Fibroblast of the conjunctiva (primary cell): ENCODE results near the gene SIMC1.

ENCODE experiments used
- DNase-seq: peaks from one replicate; pipeline ENCODE4 v3.0.0-alpha.2; 2010; ENCODE audit warnings: low read depth

The SIMC1 gene

GRCh38 chr5:176317534-176318374 is 79.5 kb downstream of the SIMC1 start:
- no peak for DNase-seq

- peak; percentile 3 for DNase-seq
These were observed 81.8 kb downstream of the SIMC1 start for GRCh38 chr5:176319827-176320554.

DNA sequence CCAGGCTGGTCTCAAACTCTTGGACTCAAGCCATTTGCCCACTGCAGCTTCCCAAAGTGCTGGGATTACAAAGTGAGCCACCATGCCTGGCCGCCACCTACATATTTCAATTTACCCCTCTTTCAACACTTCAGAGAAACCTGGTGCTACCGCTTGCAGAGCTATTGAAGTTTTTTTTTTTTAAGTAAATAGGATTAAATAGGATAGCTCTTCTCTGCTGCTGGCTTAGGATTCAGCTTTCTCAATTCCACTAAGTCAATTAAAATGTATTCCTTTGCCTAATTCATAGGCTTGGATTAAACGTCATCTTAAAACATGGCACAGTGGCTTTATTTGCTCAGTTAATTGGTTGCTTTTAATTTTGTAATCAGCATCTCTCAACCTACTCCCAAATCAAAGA is 82.4 kb downstream of the SIMC1 start:
- DNase-seq: no peak

DNA sequence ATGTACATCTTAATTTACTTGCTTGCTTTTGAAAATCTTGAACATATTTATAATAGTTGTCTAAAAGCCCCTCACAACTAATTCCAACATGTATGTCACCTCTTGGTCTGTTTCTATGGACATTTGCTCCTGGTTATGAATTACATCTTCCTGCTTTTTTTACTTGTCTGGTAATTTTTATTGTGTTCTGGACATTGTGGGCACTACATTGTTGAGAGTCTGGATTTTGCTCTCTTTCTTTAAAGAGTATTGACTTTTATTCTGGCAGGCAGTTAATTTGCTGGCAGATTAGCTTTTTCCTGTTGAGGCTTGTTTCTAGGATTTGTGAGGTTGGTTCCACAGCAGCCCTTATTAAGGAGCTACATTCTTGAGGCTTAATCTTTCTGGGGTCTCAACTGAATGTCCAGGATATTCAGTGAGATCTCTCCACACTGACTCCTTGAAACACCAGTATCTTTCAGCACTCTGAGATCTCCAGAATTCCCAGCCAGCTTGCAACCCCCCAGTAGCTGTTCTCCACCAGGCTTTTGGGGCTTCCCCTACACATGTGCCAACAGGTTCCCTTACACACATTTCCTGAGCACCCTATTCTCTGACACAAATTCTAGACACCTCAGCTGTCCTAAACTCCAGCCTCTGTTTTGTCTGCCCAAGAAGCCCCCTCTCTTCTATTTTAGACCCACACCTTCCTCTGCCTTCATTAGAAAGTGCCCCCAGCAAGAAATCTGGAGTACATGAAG is 96.0 kb downstream of the SIMC1 start:
- DNase-seq: no peak

DNA sequence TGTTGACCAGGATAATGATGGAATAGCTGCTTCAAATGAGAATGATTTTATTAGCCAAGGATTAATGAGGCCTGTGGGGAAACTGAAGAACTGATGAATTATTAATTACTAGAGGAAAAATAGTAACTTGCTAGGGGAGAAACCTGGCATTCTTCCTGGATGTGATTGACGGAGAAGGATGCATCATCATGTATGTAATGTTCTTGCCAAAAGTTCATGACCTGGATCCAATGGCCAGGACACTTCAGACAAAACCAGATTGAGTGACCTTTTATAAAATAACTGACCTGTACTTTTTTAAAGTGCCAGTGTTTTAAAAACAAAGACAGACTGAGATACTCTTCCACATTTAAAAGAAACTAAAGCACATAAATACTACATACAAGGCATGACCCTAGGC is 99.7 kb downstream of the SIMC1 start:
- DNase-seq: no peak

- no peak for DNase-seq
These were observed 101.1 kb downstream of the SIMC1 start for GRCh38 chr5:176339304-176339703.

DNA sequence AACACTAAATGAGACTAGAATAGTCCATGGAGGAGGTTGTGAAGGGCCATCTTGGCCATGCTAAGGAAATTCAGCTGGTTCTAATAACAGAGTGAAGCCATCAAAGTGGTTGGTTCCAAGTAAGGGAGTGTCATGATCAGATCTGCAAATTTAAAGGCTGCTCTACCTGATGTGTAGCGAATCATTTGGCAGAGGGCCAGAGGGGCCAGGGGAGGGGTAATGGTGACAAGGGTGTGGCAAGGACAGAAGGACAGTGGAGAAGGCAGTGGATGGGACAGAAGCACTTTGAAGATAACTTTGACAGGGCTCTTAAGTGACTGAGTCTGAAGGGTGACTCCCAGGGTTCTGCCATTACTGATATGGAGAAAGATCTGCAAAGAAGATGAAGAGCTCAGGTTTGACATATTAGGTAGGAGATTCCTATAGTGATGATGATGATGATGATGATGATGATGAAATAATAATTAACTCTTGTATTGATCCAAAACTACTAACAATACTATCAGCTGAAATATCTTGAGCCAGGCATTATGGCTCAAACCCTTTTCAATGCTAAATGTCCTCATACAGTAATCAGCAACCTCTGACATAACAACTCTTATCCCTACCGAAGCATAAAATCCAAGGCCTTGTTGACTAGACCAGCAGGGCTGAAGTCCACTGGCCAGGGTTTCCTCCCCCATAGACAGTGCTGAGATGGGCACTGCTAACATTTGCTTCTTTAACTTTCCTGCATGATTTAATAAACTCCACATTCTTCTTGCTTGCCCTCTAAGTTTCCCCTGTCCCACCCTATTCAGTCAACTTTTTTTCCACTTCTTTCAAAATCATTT is 103.3 kb downstream of the SIMC1 start:
- DNase-seq: no peak

DNA sequence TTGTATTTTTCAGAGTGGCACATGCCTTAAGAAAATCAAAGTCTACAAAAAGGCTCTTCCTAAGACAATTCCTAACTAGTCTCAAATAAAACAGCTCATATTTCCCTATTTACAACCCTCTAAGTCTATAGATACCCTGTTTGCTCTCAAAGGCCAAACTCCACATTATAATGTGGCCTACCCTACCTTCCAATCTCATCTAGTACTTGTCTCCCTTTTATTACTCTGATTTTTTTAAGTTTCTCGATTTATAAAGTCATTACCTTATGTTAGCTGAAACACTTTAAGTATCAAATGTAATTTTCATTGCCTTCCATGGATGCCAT is 103.9 kb downstream of the SIMC1 start:
- DNase-seq: no peak

GRCh38 chr5:176342766-176343458 is 104.7 kb downstream of the SIMC1 start:
- no peak for DNase-seq

DNA sequence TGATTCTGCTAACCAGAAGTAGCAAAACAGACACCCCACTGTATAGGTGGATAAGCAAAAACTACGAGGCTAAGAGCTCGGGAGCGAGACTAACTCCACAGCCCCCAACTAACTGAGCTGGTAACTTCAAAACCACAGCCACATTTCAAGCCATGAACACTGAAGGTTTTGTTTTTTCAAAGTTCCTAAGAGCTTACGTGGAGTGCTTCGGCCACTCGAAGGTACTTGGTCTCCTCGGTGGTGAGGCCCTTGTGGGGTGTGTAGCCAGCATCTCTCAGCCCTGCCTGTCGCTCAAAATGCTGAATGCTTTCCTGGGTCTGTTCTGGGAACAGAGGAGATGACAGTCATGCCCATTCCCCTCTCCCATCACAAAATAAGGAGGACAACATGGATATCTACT is 112.2 kb downstream of the SIMC1 start:
- no peak for DNase-seq

- no peak for DNase-seq
These were observed 114.1 kb downstream of the SIMC1 start for GRCh38 chr5:176352116-176352878.

DNA sequence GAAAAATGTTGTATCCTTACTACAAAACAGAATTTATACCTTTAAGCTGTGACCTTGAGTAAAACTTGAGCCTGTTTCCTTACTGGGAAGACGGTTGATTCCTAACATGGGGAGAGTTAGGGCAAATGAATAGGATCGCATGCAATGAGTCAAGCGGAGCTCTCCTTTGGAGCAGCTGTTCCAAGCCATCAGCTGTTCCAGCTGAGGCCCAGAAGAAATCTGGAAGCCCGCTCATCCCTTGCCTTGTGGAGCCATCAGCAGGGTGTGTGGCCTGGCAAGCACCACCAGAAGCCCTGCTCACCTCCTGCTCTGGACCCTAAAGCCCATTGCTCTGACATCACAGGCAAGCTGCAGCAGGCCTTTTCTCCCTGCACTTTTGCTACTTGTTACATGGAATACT is 115.3 kb downstream of the SIMC1 start:
- DNase-seq: no peak

- DNase-seq: no peak
These were observed 117.4 kb downstream of the SIMC1 start for GRCh38 chr5:176355400-176356178.

GRCh38 chr5:176356179-176356566 is 117.9 kb downstream of the SIMC1 start:
- DNase-seq: no peak

DNA sequence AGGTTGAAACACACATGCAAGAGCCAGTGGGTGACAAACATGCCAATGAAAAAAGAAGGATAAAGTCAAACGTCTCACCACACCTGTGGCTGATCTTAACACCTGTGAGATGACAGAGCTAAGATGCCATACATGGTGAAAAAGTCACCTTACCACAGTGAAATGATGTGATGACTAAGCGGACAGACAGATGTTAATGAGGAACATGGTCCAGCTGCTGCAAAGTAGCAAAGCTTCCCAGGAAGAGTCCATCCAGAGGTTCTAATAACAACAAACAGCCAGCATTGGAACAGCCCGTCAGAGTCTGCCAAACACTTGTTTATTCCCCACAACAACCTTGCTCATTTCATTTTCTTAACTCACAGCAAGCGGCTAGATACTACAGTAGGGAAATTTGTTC is 121.4 kb downstream of the SIMC1 start:
- no peak for DNase-seq

DNA sequence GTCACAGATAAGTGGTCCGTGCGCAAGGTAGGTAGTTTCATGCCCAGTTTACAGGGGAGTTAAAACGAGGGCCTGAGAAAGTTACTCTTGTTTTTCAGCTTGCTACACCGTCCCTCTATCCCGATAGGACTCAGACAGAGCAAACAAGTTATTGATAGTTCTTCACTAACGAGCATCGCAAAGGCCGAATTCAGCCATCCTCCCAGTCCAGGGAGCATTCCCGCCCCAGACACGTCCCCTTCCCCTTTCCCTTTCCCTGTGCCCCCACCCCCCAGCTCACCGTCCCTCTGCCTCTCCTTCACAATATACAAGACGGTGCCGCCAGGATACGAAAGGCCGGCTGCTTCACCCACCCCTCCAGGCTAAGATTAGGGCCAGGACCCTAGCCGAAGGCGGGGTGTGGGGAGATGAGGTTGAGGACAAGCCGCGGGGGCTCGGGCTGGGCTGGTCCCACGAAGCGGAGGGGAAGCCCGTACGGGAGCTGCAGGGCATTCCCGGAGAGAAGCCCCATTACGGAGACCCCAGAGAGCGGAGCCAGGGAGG is 122.7 kb downstream of the SIMC1 start:
- DNase-seq: no peak

- peak; percentile 80 for DNase-seq
These were observed 123.4 kb downstream of the SIMC1 start, which contains the start of gene KIAA1191 for GRCh38 chr5:176361437-176362232. Gene KIAA1191 (minus strand): TSS chr5:176361764. CDS start chr5:176359508, 2,256 bp downstream.

DNA sequence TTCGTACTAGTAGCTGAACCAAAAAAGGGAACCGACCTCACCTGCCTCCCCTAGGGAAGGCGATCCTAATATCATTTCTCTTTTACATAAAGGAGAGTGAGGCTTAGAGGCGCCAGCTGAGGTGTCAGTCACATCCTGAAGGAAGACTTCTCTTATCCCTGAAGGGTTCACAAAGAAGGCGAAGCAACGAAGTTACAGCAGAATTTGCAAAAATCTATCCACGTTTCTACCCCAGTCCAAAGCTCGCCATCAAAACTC is 123.9 kb downstream of the SIMC1 start:
- no peak for DNase-seq
